ENCODE results near the gene ASB6. TPM values are rescaled to one million over a fixed set of nuclear protein-coding genes. Genes with fewer than 3 reads are reported as not detected.

The ASB6 gene
- total RNA-seq, 1 experiment from 2014 or later, result 21.0 TPM

DNA sequence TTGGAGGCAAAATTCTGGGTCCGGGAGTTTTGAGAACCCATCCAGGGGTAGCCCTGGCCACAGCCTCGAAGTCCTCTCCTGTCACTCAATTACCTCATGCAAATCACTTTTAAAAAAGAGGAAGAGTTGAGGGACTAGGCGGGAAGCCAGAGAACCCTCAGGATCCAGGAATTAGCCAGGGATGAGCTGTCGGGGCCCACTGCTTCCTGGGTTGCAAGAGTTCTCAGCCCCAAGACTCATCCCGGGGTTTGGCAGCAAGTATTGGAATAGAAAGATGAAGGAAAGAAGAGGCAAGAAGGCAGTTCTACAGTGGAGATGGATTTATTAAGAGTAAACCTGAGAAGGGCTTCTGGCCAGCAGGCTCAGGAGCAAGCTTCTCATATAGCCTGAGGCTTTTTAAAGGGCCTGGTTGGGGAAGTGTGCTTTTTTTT, 46.6 kb downstream of the ASB6 start:
- no peak overlapping the region for H3K14ac ChIP-seq (ENCODE audit: insufficient read depth, low read length)
- H3K27ac ChIP-seq (ENCODE audit: insufficient read length, low read depth, low read length), result no peak overlapping the region
- H3K9me3 ChIP-seq (ENCODE audit: control insufficient read depth, low read depth, low read length), result no peaks in the 10 kb centered on the region
- no peak overlapping the region for H3K56ac ChIP-seq (ENCODE audit: insufficient read length, low read depth, low read length)
- no peak overlapping the region for H2BK5ac ChIP-seq (ENCODE audit: insufficient read length, low read length)
- no peak overlapping the region for H3K23ac ChIP-seq (ENCODE audit: insufficient read length, low read depth, low read length)
- no peak overlapping the region for H4K91ac ChIP-seq (ENCODE audit: insufficient read length, low read depth, low read length)
- H3K79me2 ChIP-seq (ENCODE audit: insufficient read depth, low read length), result no peaks in the 10 kb centered on the region
- peaks cover 0 to 2% of the 10 kb centered on the region in 2 experiments; a peak in 1 of 5 replicates for H3K9me3 Mint-ChIP-seq
- no peaks in the 10 kb centered on the region; a peak in 1 of 7 replicates for H3K36me3 Mint-ChIP-seq (ENCODE audit: insufficient read depth in 1 of 3, low read depth in 3 of 3)
- H2BK12ac ChIP-seq (ENCODE audit: insufficient read length, low read depth, low read length), result no peak overlapping the region
- H2BK20ac ChIP-seq (ENCODE audit: low read depth, low read length, poor library complexity, severe bottlenecking), result no peak overlapping the region
- peaks cover 9% of the 10 kb centered on the region; the same call in 1 of the 2 replicates for H3K4me1 ChIP-seq (ENCODE audit: insufficient read depth, low read length)
- H3K27ac Mint-ChIP-seq, result no peak overlapping the region
- no peak overlapping the region for H4K8ac ChIP-seq (replicated peaks; ENCODE audit: insufficient read length, low read depth, low read length)
- H3K27me3 Mint-ChIP-seq (ENCODE audit: low read depth), result peaks cover 62% of the 10 kb centered on the region
- TF ChIP-seq, protein P1, sequence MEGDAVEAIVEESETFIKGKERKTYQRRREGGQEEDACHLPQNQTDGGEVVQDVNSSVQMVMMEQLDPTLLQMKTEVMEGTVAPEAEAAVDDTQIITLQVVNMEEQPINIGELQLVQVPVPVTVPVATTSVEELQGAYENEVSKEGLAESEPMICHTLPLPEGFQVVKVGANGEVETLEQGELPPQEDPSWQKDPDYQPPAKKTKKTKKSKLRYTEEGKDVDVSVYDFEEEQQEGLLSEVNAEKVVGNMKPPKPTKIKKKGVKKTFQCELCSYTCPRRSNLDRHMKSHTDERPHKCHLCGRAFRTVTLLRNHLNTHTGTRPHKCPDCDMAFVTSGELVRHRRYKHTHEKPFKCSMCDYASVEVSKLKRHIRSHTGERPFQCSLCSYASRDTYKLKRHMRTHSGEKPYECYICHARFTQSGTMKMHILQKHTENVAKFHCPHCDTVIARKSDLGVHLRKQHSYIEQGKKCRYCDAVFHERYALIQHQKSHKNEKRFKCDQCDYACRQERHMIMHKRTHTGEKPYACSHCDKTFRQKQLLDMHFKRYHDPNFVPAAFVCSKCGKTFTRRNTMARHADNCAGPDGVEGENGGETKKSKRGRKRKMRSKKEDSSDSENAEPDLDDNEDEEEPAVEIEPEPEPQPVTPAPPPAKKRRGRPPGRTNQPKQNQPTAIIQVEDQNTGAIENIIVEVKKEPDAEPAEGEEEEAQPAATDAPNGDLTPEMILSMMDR (conservative IDR thresholded peaks at IDR 0.05), result no peak
- H3K4ac ChIP-seq (ENCODE audit: low read depth, low read length), result no peak overlapping the region
- no peak for DNase-seq
- no peak overlapping the region for H3K18ac ChIP-seq (ENCODE audit: insufficient read length, low read depth, low read length)
- H3K79me1 ChIP-seq (ENCODE audit: insufficient read depth, low read depth, low read length, poor library complexity, severe bottlenecking), result no peaks in the 10 kb centered on the region
- H4K20me1 ChIP-seq (ENCODE audit: control insufficient read depth, insufficient read depth, insufficient read length), result no peaks in the 10 kb centered on the region
- no peak overlapping the region for H2BK120ac ChIP-seq (ENCODE audit: low read depth, low read length, poor library complexity, severe bottlenecking)
- H4K5ac ChIP-seq (ENCODE audit: insufficient read length, low read depth, low read length), result no peak overlapping the region
- H2BK15ac ChIP-seq (ENCODE audit: low read depth, low read length), result no peak overlapping the region
- H3K4me2 ChIP-seq (ENCODE audit: insufficient read depth, insufficient read length, low read length), result no peak overlapping the region
- H2AFZ ChIP-seq (ENCODE audit: low read length), result no peak overlapping the region
- H3K27me3 ChIP-seq (ENCODE audit: insufficient read depth, low read length), result peaks cover 4% of the 10 kb centered on the region; the same call in 1 of the 2 replicates
- no CpG with 5 or more reads among the region's 5 CpGs for WGBS (ENCODE audit: extremely low coverage, insufficient read length, low lambda C conversion rate)
- peaks cover 12% of the 10 kb centered on the region for H3K23me2 ChIP-seq (ENCODE audit: insufficient read length, low read depth, low read length, poor library complexity, severe bottlenecking)
- no peak overlapping the region for H3K4me3 Mint-ChIP-seq
- H3K4me1 Mint-ChIP-seq, result peaks cover 41 to 50% of the 10 kb centered on the region in 2 experiments
- H3K9ac ChIP-seq (ENCODE audit: extremely low read depth, insufficient read length, low read length), result no peak overlapping the region
- no peak overlapping the region for H2AK5ac ChIP-seq (ENCODE audit: insufficient read length, low read length)
- no peak overlapping the region for H3T11ph ChIP-seq (ENCODE audit: low read length)

All from H9 (cell line).